Dermis microvascular lymphatic vessel endothelial cell (primary cell): Measurements from ENCODE around the gene ANKHD1. TPM values are rescaled to one million over a fixed set of nuclear protein-coding genes. Genes with fewer than 3 reads are reported as not detected.

Experiments used
- total RNA-seq: library from RNA; depleted of rRNA; stranded (reverse); fragments of >200 nt; gene quantifications from 2 replicates; pipeline ENCODE4 v1.2.1, GENCODE V29; 2014

Gene ANKHD1
- total RNA-seq, 1 donor from 2014 or later: 44.7 TPM

Other genes with a start within 250 kb of the ANKHD1 start
- 11.3 and 16.3 TPM in 2 replicates for gene CYSTM1, start 226.6 kb upstream of the ANKHD1 start, total RNA-seq
- 63.2 and 65.4 TPM in 2 replicates for gene PFDN1, start 98.7 kb upstream of the ANKHD1 start, total RNA-seq
- 12.1 and 15.5 TPM in 2 replicates for gene HBEGF, start 55.2 kb upstream of the ANKHD1 start, total RNA-seq
- gene SLC4A9, start 41.6 kb upstream of the ANKHD1 start, total RNA-seq: not detected in 2 replicates
- 1.3 and 2.3 TPM in 2 replicates for gene EIF4EBP3, start 145.8 kb downstream of the ANKHD1 start, total RNA-seq
- gene SRA1, start 155.6 kb downstream of the ANKHD1 start, total RNA-seq: 17.5 and 18.2 TPM in 2 replicates
- 3.3 and 6.6 TPM in 2 replicates for gene APBB3, start 162.8 kb downstream of the ANKHD1 start, total RNA-seq
- 14.8 and 27.9 TPM in 2 replicates for gene SLC35A4, start 163.0 kb downstream of the ANKHD1 start, total RNA-seq
- gene CD14, start 231.3 kb downstream of the ANKHD1 start, total RNA-seq: 1.9 and 10.7 TPM in 2 replicates
- 8.5 and 12.4 TPM in 2 replicates for gene TMCO6, start 237.6 kb downstream of the ANKHD1 start, total RNA-seq
- gene NDUFA2, start 245.8 kb downstream of the ANKHD1 start, total RNA-seq: 60.2 and 70.5 TPM in 2 replicates
- gene IK, start 246.0 kb downstream of the ANKHD1 start, total RNA-seq: 51.1 and 51.2 TPM in 2 replicates